Measurements from ENCODE around the gene TELO2. TPM values are rescaled to one million over a fixed set of nuclear protein-coding genes. Genes with fewer than 3 reads are reported as not detected.

The TELO2 gene
- total RNA-seq, 2 experiments from 2014 or later: 29.7 to 30.8 TPM

DNA sequence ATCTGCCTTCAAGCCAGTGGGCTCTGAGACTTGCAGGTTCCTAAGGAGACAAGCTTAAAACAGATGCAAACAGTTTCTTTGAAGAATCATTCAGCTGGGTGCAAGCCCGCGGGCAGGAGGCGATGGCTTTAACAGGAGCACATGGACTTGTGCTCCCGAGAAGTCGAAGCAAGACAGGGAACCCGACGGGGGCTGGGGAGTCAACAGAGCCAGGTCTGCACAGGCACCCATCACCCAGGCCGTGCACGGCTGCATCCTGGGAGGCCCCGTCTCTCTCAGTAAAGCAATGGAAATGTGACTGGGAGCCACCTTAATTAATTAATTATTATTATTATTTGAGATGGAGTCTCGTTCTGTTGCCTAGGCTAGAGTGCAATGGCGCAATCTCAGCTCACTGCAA is 4.1 kb upstream of the TELO2 start:
- Histone ChIP-seq H3K4me3 (ENCODE audit: low read length) (no peak overlapping the region), H3K4me1 (ENCODE audit: insufficient read depth, low read length) (peaks cover 17% of the 10 kb centered on the region), H3K27ac (ENCODE audit: low read depth in 1 of 2, low read length in 2 of 2) (no peak overlapping the region), H3K9me3 (ENCODE audit: control insufficient read depth in 1 of 2, insufficient read depth in 1 of 2, low read length in 2 of 2) (peaks cover 0 to 7% of the 10 kb centered on the region in 2 experiments), H3K27me3 (ENCODE audit: control insufficient read depth in 1 of 2, insufficient read depth in 2 of 2, low read length in 2 of 2) (no peaks in the 10 kb centered on the region), H3K36me3 (ENCODE audit: insufficient read depth, low read length) (no peaks in the 10 kb centered on the region)
- H3K9me3 Mint-ChIP-seq: no peaks in the 10 kb centered on the region
- no peak overlapping the region for H3K27ac Mint-ChIP-seq
- DNase-seq (no peak), ATAC-seq (ENCODE audit: poor library complexity) (no peak)
- intact Hi-C loops (cut with DNase I, micrococcal nuclease): no loop called here
- TF ChIP-seq, protein P1, sequence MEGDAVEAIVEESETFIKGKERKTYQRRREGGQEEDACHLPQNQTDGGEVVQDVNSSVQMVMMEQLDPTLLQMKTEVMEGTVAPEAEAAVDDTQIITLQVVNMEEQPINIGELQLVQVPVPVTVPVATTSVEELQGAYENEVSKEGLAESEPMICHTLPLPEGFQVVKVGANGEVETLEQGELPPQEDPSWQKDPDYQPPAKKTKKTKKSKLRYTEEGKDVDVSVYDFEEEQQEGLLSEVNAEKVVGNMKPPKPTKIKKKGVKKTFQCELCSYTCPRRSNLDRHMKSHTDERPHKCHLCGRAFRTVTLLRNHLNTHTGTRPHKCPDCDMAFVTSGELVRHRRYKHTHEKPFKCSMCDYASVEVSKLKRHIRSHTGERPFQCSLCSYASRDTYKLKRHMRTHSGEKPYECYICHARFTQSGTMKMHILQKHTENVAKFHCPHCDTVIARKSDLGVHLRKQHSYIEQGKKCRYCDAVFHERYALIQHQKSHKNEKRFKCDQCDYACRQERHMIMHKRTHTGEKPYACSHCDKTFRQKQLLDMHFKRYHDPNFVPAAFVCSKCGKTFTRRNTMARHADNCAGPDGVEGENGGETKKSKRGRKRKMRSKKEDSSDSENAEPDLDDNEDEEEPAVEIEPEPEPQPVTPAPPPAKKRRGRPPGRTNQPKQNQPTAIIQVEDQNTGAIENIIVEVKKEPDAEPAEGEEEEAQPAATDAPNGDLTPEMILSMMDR (IDR thresholded peaks at IDR 0.05): no peak
- no peaks in the 10 kb centered on the region for H3K27me3 Mint-ChIP-seq
- ChIA-PET POLR2A (interaction anchor here (0.9 kb wide), 1 partner anchor 69 kb away, joined by 4 read pairs; the partner anchor contains the start of gene UQCC4), CTCF (no interaction called here)
- H3K4me1 Mint-ChIP-seq (ENCODE audit: low read depth): peaks cover 10% of the 10 kb centered on the region
- H3K36me3 Mint-ChIP-seq (ENCODE audit: low read depth): peaks cover 5% of the 10 kb centered on the region
- no peak overlapping the region for H3K4me3 Mint-ChIP-seq

DNA sequence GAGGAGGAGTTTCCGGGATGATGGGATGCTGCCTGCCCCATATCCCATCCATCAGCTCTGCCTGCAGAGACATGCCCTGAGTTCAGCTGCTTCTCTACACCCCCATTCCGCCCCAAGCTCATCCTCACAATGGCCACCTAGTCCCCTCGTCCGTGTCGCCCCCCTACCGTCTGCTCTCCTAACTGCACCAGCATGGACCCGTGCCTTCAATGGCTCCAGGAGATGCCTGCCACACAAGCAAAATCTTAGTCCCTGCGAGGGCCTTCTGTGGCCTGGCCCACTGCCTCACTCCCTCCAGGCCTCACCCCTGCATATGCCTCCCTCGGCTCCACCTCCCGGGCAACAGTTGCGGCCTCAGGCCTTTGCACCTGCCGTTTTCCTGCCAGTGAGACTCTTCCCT is 1.8 kb upstream of the TELO2 start:
- H3K36me3 Mint-ChIP-seq (ENCODE audit: low read depth): peaks cover 5% of the 10 kb centered on the region
- Histone ChIP-seq H3K9me3 (ENCODE audit: control insufficient read depth in 1 of 2, insufficient read depth in 1 of 2, low read length in 2 of 2) (peaks cover 0 to 3% of the 10 kb centered on the region in 2 experiments), H3K27me3 (ENCODE audit: control insufficient read depth in 1 of 2, insufficient read depth in 2 of 2, low read length in 2 of 2) (no peaks in the 10 kb centered on the region), H3K36me3 (ENCODE audit: insufficient read depth, low read length) (peaks cover 9% of the 10 kb centered on the region), H3K4me1 (ENCODE audit: insufficient read depth, low read length) (peaks cover 27% of the 10 kb centered on the region), H3K27ac (ENCODE audit: low read depth in 1 of 2, low read length in 2 of 2) (no peak overlapping the region), H3K4me3 (ENCODE audit: low read length) (no peak overlapping the region)
- DNase-seq: no peak
- H3K27ac Mint-ChIP-seq: peak overlapping the region; percentile 62
- no peaks in the 10 kb centered on the region for H3K27me3 Mint-ChIP-seq
- intact Hi-C loops (cut with DNase I, micrococcal nuclease): loop anchor here (5.0 kb wide), 4 partner anchors 36 to 184 kb away; partner anchors contain the start of genes UBE2I (in 1 of the 2) and UQCC4 (in 1 of the 2)
- peaks cover 10% of the 10 kb centered on the region for H3K4me1 Mint-ChIP-seq (ENCODE audit: low read depth)
- TF ChIP-seq, protein P1 (IDR thresholded peaks at IDR 0.05): no peak
- no peak for ATAC-seq (ENCODE audit: poor library complexity)
- ChIA-PET POLR2A (interaction anchor here (0.7 kb wide), 1 partner anchor 182 kb away, joined by 3 read pairs; the partner anchor contains the start of gene UBE2I), CTCF (no interaction called here)
- H3K4me3 Mint-ChIP-seq: no peak overlapping the region
- H3K9me3 Mint-ChIP-seq: no peaks in the 10 kb centered on the region

DNA sequence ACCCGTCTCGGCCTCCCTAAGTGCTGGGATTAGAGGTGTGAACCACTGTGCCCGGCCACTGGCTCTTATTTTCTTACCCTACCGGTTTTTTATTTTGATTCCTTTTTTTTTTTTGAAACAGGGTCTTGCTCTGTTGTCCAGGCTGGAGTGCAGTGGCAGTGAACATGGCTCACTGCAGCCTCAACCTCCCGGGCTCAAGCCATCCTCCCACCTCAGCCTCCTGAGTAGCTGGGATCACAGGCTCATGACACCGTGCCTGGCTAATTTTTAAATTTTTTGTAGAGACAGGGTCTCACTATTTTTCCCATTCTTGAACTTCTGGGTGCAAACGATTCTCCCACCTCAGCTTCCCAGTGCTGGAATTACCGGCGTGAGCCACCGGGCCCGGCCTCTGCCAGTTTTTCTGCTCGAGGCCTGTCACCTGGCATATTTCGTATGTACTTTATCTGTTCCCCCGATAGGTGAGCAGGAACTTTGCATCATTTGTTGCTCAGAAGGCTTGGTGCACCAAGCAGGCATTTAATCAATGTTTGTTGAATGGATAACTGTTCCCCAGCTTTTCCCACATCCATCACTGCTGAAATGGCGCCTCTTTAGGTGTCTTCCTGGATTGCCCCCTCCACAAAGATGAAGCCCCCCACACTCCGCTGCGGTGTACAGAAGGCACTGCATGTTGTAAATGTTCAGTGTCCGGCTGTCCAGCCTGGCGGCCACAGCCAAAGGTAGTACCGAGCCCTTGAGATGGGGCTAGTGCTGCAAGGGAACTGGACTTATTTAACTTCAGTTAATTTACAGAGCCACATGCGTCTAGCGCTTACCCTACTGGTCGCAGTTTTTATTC is 858 bp upstream of the TELO2 start:
- Histone ChIP-seq H3K4me1 (ENCODE audit: insufficient read depth, low read length) (peaks cover 27% of the 10 kb centered on the region), H3K4me3 (ENCODE audit: low read length) (peak overlapping the region; percentile 86), H3K9me3 (ENCODE audit: control insufficient read depth in 1 of 2, insufficient read depth in 1 of 2, low read length in 2 of 2) (no peaks in the 10 kb centered on the region), H3K27ac (ENCODE audit: low read depth in 1 of 2, low read length in 2 of 2) (peak overlapping the region; percentile 84), H3K36me3 (ENCODE audit: insufficient read depth, low read length) (peaks cover 16% of the 10 kb centered on the region), H3K27me3 (ENCODE audit: control insufficient read depth in 1 of 2, insufficient read depth in 2 of 2, low read length in 2 of 2) (no peaks in the 10 kb centered on the region)
- ChIA-PET POLR2A (interaction anchor here (0.6 to 2.7 kb wide), 11 partner anchors 16 to 290 kb away, joined by 3 to 27 read pairs (median 3); partner anchors contain the start of genes JPT2, NUBP2, SPSB3 and TMEM204), CTCF (interaction anchor here (0.7 to 1.3 kb wide), 3 partner anchors 36 to 389 kb away, joined by 3 to 4 read pairs (median 3); partner anchors contain the start of gene UQCC4)
- Mint-ChIP-seq H3K27me3 (no peaks in the 10 kb centered on the region), H3K9me3 (no peaks in the 10 kb centered on the region), H3K4me3 (peak overlapping the region; percentile 95), H3K36me3 (ENCODE audit: low read depth) (peaks cover 5% of the 10 kb centered on the region), H3K4me1 (ENCODE audit: low read depth) (peaks cover 10% of the 10 kb centered on the region), H3K27ac (peak overlapping the region; percentile 97)
- DNase-seq: no peak
- ATAC-seq (ENCODE audit: poor library complexity): no peak
- TF ChIP-seq, protein P1 (IDR thresholded peaks at IDR 0.05): no peak
- intact Hi-C loops (cut with DNase I, micrococcal nuclease): loop anchor here (2.0 to 5.0 kb wide), 7 partner anchors 18 to 185 kb away; partner anchors contain the start of genes CLCN7 (in 1 of the 2), UBE2I (in 1 of the 2) and UQCC4 (in 1 of the 2)
